Osteocyte (in vitro differentiated cells): ENCODE data around the gene GPN1. TPM values are rescaled to one million over a fixed set of nuclear protein-coding genes. Genes with fewer than 3 reads are reported as not detected.

ENCODE experiments used
- DNase-seq: peaks from one replicate; pipeline ENCODE4 v3.0.0; 2021; ENCODE audit warnings: mixed read lengths; ENCODE audit not compliant: unreplicated experiment; ENCODE audit errors: extremely low spot score
- H3K27ac Mint-ChIP-seq: one replicate; pipeline ENCODE4 v1.8.0; 2021; ENCODE audit warnings: mild to moderate bottlenecking, mixed read lengths; ENCODE audit not compliant: unreplicated experiment
- H3K27me3 Mint-ChIP-seq: one replicate; pipeline ENCODE4 v1.8.0; 2021; ENCODE audit warnings: mixed read lengths; ENCODE audit not compliant: unreplicated experiment
- H3K36me3 Mint-ChIP-seq: one replicate; pipeline ENCODE4 v1.8.0; 2021; ENCODE audit warnings: mixed read lengths; ENCODE audit not compliant: unreplicated experiment
- H3K4me1 Mint-ChIP-seq: one replicate; pipeline ENCODE4 v1.8.0; 2021; ENCODE audit warnings: mixed read lengths; ENCODE audit not compliant: unreplicated experiment
- H3K4me3 Mint-ChIP-seq: one replicate; pipeline ENCODE4 v1.8.0; 2021; ENCODE audit warnings: mild to moderate bottlenecking, moderate library complexity, mixed read lengths; ENCODE audit not compliant: unreplicated experiment
- H3K9me3 Mint-ChIP-seq: one replicate; pipeline ENCODE4 v1.8.0; 2021; ENCODE audit warnings: mixed read lengths; ENCODE audit not compliant: unreplicated experiment
- total RNA-seq: library from RNA; stranded (reverse); gene quantifications from 2 replicates; pipeline ENCODE4 v1.2.1, GENCODE V29; 2021
- TF ChIP-seq, protein P1 (sequence below): fragments of 200-600 bp; sonication (generic); IDR thresholded peaks from 2 replicates; pipeline ENCODE4 v1.5.0; 2021; ENCODE audit warnings: antibody characterized with exemption, mild to moderate bottlenecking, moderate library complexity

The GPN1 gene
- total RNA-seq, 1 donor from 2014 or later, result 28.6 TPM

DNA sequence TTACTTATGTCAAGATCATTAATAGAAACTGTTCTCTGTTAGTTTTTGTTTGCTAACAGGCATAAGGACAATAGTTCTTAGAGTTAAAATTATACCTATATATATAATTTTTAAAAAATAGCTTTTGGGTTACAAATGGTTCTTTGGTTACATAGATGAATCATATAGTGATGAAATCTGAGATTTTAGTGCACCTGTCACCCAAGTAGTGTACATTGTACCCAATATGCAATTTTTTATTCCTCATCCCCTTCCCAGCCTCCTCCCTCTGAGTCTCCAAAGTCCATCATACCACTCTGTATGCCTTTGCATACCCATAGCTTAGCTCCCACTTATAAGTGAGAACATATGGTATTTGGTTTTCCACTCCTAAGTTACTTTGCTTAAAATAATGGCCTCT is 61.2 kb downstream of the GPN1 start:
- Mint-ChIP-seq H3K27ac (no peak overlapping the region), H3K27me3 (no peaks in the 10 kb centered on the region), H3K36me3 (peaks cover 34% of the 10 kb centered on the region), H3K9me3 (no peaks in the 10 kb centered on the region), H3K4me1 (no peaks in the 10 kb centered on the region), H3K4me3 (no peak overlapping the region)
- TF ChIP-seq, protein P1, sequence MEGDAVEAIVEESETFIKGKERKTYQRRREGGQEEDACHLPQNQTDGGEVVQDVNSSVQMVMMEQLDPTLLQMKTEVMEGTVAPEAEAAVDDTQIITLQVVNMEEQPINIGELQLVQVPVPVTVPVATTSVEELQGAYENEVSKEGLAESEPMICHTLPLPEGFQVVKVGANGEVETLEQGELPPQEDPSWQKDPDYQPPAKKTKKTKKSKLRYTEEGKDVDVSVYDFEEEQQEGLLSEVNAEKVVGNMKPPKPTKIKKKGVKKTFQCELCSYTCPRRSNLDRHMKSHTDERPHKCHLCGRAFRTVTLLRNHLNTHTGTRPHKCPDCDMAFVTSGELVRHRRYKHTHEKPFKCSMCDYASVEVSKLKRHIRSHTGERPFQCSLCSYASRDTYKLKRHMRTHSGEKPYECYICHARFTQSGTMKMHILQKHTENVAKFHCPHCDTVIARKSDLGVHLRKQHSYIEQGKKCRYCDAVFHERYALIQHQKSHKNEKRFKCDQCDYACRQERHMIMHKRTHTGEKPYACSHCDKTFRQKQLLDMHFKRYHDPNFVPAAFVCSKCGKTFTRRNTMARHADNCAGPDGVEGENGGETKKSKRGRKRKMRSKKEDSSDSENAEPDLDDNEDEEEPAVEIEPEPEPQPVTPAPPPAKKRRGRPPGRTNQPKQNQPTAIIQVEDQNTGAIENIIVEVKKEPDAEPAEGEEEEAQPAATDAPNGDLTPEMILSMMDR, result no peak
- no peak for DNase-seq

DNA sequence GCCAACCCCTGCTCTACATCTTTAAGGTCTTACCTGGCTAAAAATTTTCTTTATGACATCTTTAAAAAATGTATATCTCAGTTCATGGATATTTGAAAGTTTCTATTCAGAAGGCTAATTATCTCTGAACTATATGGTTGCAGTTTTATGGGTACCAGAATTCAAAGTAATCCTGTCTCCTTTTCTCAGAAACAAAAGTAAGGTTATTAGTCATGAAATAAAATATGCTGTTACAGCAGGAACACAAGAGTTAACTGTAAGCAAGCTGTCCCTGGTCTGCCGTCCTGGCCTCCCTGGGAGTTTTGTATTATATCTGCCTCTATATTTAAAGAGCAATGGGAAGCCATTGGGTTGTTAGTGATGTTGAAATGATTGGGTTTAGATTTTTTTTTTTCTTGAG is 68.8 kb downstream of the GPN1 start:
- H3K27ac Mint-ChIP-seq, result no peak overlapping the region
- TF ChIP-seq, protein P1, result no peak
- H3K4me3 Mint-ChIP-seq, result no peak overlapping the region
- peaks cover 25% of the 10 kb centered on the region for H3K36me3 Mint-ChIP-seq
- H3K4me1 Mint-ChIP-seq, result peaks cover 4% of the 10 kb centered on the region
- H3K9me3 Mint-ChIP-seq, result no peaks in the 10 kb centered on the region
- H3K27me3 Mint-ChIP-seq, result no peaks in the 10 kb centered on the region
- DNase-seq, result no peak

Other genes with a start within 250 kb of the GPN1 start
- gene ZNF513, start 248.3 kb upstream of the GPN1 start, total RNA-seq, result 15.7 and 19.1 TPM in 2 replicates
- 70.7 and 74.2 TPM in 2 replicates for gene PPM1G, start 219.5 kb upstream of the GPN1 start, total RNA-seq
- gene NRBP1, start 200.4 kb upstream of the GPN1 start, total RNA-seq, result 129 and 137 TPM in 2 replicates
- gene KRTCAP3, start 186.7 kb upstream of the GPN1 start, total RNA-seq, result 2.3 and 3.2 TPM in 2 replicates
- 42.5 and 46.4 TPM in 2 replicates for gene IFT172, start 139.3 kb upstream of the GPN1 start, total RNA-seq
- gene FNDC4, start 133.8 kb upstream of the GPN1 start, total RNA-seq, result 9.6 and 10.5 TPM in 2 replicates
- gene GCKR, start 132.2 kb upstream of the GPN1 start, total RNA-seq, result not detected in 2 replicates
- gene ZNF512, start 46.0 kb upstream of the GPN1 start, total RNA-seq, result 43.6 and 52.5 TPM in 2 replicates
- 2.1 and 2.5 TPM in 2 replicates for gene CCDC121, start within 50 bp of the GPN1 start, total RNA-seq
- gene SUPT7L, start 34.6 kb downstream of the GPN1 start, total RNA-seq, result 37.9 and 41.2 TPM in 2 replicates
- 20.5 and 20.7 TPM in 2 replicates for gene SLC4A1AP, start 34.8 kb downstream of the GPN1 start, total RNA-seq
- gene MRPL33, start 142.7 kb downstream of the GPN1 start, total RNA-seq, result 43.5 and 51.6 TPM in 2 replicates